DND-41 (cell line): ENCODE data around the gene TOX2.

Source experiments
- ATAC-seq: fragments of 200-7000 bp; cut with Tn5 transposase; 3 replicates; pipeline ENCODE4 v1.9.1; 2021; ENCODE audit warnings: low read depth; ENCODE audit not compliant: insufficient read depth
- DNase-seq: peaks from one replicate; pipeline ENCODE4 v3.0.0-alpha.2; 2020
- H2AFZ ChIP-seq: 2 replicates; pipeline ENCODE4 v1.6.0; 2012; ENCODE audit warnings: low read depth, low read length
- H3K27ac ChIP-seq: 2 replicates; pipeline ENCODE4 v1.5.1; 2012; ENCODE audit warnings: low read length, inconsistent platforms
- H3K27me3 ChIP-seq: fragments of 200-600 bp; sonication (generic); 2 replicates; pipeline ENCODE4 v1.6.0; 2012; ENCODE audit warnings: low read length, mild to moderate bottlenecking, inconsistent platforms; ENCODE audit not compliant: insufficient read depth, poor library complexity
- H3K36me3 ChIP-seq: 2 replicates; pipeline ENCODE4 v1.5.1; 2012; ENCODE audit warnings: low read length, inconsistent platforms; ENCODE audit not compliant: insufficient read depth
- H3K4me1 ChIP-seq: 2 replicates; pipeline ENCODE4 v1.5.1; 2012; ENCODE audit warnings: mild to moderate bottlenecking, low read length; ENCODE audit not compliant: insufficient read depth
- H3K4me2 ChIP-seq: 2 replicates; pipeline ENCODE4 v1.6.0; 2012; ENCODE audit warnings: mild to moderate bottlenecking, moderate library complexity, low read length, inconsistent platforms; ENCODE audit not compliant: insufficient read depth
- H3K4me3 ChIP-seq, 2 experiments: fragments of 200-600 bp in 1 of 2; shearing (Covaris generic) in 1 of 2; 2 replicates each; pipeline ENCODE4 v1.5.1; 2012 to 2016; ENCODE audit warnings: inconsistent platforms in 2 of 2, low read length in 2 of 2, mild to moderate bottlenecking in 2 of 2, low read depth in 1 of 2, moderate library complexity in 1 of 2
- H3K79me2 ChIP-seq: 2 replicates; pipeline ENCODE4 v1.6.0; 2012; ENCODE audit warnings: low read length, inconsistent platforms; ENCODE audit not compliant: insufficient read depth
- H3K9ac ChIP-seq: 2 replicates; pipeline ENCODE4 v1.6.0; 2012; ENCODE audit warnings: low read depth, mild to moderate bottlenecking, inconsistent platforms, low read length, moderate library complexity
- H3K9me3 ChIP-seq: 2 replicates; pipeline ENCODE4 v1.5.1; 2012; ENCODE audit warnings: low read length, moderate library complexity, mild to moderate bottlenecking, inconsistent platforms; ENCODE audit not compliant: insufficient read depth, severe bottlenecking
- H4K20me1 ChIP-seq: 2 replicates; pipeline ENCODE4 v1.6.0; 2012; ENCODE audit warnings: low read length; ENCODE audit not compliant: insufficient read depth
- EZH2 ChIP-seq: IDR thresholded peaks from 3 replicates; pipeline ENCODE4 v1.6.1; 2012; ENCODE audit warnings: borderline replicate concordance, low read depth, mild to moderate bottlenecking, moderate library complexity, low read length, inconsistent platforms; ENCODE audit not compliant: severe bottlenecking
- TF ChIP-seq, protein P1 (sequence below): IDR thresholded peaks from 2 replicates; pipeline ENCODE4 v1.5.1; 2012; ENCODE audit warnings: borderline replicate concordance, low read length, moderate library complexity, mild to moderate bottlenecking; ENCODE audit not compliant: poor library complexity, severe bottlenecking; ENCODE audit errors: extremely low read depth

The TOX2 gene

DNA sequence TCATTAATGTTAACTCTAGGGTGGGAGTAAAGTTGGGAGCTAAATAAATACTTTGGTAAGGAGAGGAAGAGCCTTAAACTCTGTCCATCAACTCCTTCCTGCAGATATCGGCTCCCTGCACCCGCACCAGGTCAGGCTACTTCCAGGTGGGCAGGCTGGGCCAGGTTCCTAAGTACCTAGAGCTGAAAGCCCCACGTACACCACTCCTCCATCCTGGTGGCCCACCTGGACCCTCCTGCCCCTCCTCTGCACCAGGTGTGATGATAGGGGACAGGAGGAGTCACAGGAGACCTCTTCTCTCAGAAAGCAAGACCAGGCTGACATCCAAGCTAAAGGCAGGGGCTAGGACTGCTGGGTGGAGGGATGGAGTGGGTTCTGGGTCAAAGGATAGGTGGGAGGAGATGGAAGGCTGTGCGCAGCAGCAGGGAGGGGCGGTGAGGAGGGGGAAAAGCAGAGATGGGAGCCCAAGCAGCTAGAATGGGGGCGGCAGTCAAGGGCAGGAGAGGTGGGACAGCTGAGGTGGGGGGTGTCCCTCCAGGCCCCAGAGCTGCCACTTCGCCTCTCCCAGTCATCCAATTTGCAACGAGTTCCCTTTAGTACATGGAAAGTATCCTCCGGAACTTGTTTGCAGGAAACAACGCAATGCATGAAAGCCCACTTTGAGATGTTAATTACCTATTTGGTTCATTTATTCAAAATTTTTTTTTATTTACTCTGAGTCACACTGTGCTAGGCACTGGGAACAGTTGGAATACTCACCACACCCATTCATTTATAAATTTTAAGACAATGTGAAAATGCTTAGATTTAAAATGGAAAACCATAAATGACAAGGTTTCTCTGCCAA, 15.2 kb upstream of the TOX2 start:
- no peaks in the 10 kb centered on the region for H3K27me3 ChIP-seq
- no peak for DNase-seq
- no peaks in the 10 kb centered on the region for H4K20me1 ChIP-seq
- H3K4me2 ChIP-seq: no peak overlapping the region
- no peak overlapping the region for H2AFZ ChIP-seq
- no peaks in the 10 kb centered on the region for H3K79me2 ChIP-seq
- no peak overlapping the region for H3K27ac ChIP-seq
- no peaks in the 10 kb centered on the region for H3K9me3 ChIP-seq
- no peak for ATAC-seq
- H3K4me1 ChIP-seq: no peaks in the 10 kb centered on the region
- TF ChIP-seq, protein P1, sequence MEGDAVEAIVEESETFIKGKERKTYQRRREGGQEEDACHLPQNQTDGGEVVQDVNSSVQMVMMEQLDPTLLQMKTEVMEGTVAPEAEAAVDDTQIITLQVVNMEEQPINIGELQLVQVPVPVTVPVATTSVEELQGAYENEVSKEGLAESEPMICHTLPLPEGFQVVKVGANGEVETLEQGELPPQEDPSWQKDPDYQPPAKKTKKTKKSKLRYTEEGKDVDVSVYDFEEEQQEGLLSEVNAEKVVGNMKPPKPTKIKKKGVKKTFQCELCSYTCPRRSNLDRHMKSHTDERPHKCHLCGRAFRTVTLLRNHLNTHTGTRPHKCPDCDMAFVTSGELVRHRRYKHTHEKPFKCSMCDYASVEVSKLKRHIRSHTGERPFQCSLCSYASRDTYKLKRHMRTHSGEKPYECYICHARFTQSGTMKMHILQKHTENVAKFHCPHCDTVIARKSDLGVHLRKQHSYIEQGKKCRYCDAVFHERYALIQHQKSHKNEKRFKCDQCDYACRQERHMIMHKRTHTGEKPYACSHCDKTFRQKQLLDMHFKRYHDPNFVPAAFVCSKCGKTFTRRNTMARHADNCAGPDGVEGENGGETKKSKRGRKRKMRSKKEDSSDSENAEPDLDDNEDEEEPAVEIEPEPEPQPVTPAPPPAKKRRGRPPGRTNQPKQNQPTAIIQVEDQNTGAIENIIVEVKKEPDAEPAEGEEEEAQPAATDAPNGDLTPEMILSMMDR: no peak
- TF ChIP-seq EZH2: no peak
- H3K4me3 ChIP-seq: no peak overlapping the region
- no peaks in the 10 kb centered on the region for H3K36me3 ChIP-seq
- no peak overlapping the region for H3K9ac ChIP-seq

DNA sequence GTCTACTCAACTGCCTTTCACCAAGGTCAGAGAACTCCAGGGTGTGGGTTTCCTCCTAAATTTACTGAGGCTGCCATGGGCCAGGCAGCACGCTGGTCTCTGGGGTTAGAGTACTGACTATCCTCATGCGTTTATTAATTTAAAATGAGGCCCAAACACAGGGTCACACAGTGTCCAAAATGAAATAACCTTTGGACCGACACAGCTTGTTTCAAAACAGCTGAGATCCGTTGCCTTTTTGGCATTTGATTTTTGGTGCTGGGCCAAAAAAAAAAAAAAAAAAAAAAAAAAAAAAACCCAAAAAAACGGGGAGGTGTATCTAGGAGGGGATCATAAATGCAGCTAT, 14.6 kb upstream of the TOX2 start:
- no peak for ATAC-seq
- H3K27ac ChIP-seq: no peak overlapping the region
- no peaks in the 10 kb centered on the region for H3K9me3 ChIP-seq
- no peaks in the 10 kb centered on the region for H3K4me1 ChIP-seq
- DNase-seq: no peak
- TF ChIP-seq, protein P1: no peak
- TF ChIP-seq EZH2: no peak
- no peak overlapping the region for H3K4me2 ChIP-seq
- no peak overlapping the region for H2AFZ ChIP-seq
- no peaks in the 10 kb centered on the region for H3K36me3 ChIP-seq
- no peaks in the 10 kb centered on the region for H4K20me1 ChIP-seq
- peaks cover 3% of the 10 kb centered on the region for H3K27me3 ChIP-seq
- no peak overlapping the region for H3K4me3 ChIP-seq
- no peaks in the 10 kb centered on the region for H3K79me2 ChIP-seq
- H3K9ac ChIP-seq: no peak overlapping the region

DNA sequence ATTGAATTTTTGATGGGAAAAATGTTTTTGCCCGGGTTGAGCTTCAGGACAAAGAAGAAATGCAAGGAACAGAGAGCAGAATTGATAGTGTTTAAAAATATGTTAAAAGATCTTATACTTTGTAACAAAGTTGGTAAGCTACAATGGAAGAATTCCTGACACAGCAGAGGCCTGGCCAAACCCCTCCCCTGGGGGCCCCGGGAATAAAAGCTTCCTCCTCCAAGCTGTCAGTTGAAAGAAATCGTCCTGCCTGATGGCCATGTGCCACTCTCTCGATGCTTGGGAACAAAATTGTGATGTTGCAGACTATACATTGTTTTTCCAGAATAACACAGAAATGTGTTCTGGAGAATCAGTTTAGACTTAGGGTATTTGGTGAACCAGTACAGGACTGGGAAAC, 14.2 kb upstream of the TOX2 start:
- TF ChIP-seq, protein P1: no peak
- TF ChIP-seq EZH2: no peak
- H3K27ac ChIP-seq: no peak overlapping the region
- H2AFZ ChIP-seq: no peak overlapping the region
- no peak overlapping the region for H3K4me3 ChIP-seq
- no peak overlapping the region for H3K9ac ChIP-seq
- H3K4me1 ChIP-seq: no peaks in the 10 kb centered on the region
- no peaks in the 10 kb centered on the region for H3K36me3 ChIP-seq
- H3K27me3 ChIP-seq: peaks cover 3% of the 10 kb centered on the region
- no peaks in the 10 kb centered on the region for H3K79me2 ChIP-seq
- ATAC-seq: no peak
- H4K20me1 ChIP-seq: no peaks in the 10 kb centered on the region
- H3K9me3 ChIP-seq: no peaks in the 10 kb centered on the region
- H3K4me2 ChIP-seq: no peak overlapping the region
- DNase-seq: no peak

DNA sequence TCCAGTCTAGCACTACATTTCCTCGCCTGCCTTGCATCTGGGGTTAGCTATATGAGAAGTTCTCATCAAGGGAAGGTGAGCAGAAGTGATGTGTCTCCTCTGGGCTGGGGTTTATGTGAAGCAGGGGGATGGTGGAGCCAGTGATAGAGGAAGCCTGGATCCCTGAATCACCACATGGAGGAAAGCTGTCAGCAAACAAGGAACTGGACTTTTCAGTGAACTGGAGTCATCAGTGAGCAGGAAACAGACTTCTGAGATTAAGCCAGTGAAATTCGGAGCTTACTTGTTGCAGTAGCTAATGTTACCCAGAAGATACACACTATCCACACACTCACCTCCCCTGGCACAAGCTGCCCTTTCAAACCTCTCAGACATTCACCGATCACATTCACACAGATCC, 13.4 kb upstream of the TOX2 start:
- no peaks in the 10 kb centered on the region for H4K20me1 ChIP-seq

More for the DNA sequence above, 13.4 kb upstream of the TOX2 start:
- H3K27ac ChIP-seq: no peak overlapping the region
- no peak overlapping the region for H3K4me2 ChIP-seq
- H3K79me2 ChIP-seq: no peaks in the 10 kb centered on the region
- H3K9me3 ChIP-seq: no peaks in the 10 kb centered on the region
- DNase-seq (no peak), ATAC-seq (no peak)
- no peak overlapping the region for H3K4me3 ChIP-seq
- peaks cover 3% of the 10 kb centered on the region for H3K27me3 ChIP-seq
- no peaks in the 10 kb centered on the region for H3K4me1 ChIP-seq
- TF ChIP-seq, protein P1: no peak
- H2AFZ ChIP-seq: no peak overlapping the region
- H3K9ac ChIP-seq: no peak overlapping the region
- no peaks in the 10 kb centered on the region for H3K36me3 ChIP-seq
